ENCODE measurements around the gene BTBD9.

DNA sequence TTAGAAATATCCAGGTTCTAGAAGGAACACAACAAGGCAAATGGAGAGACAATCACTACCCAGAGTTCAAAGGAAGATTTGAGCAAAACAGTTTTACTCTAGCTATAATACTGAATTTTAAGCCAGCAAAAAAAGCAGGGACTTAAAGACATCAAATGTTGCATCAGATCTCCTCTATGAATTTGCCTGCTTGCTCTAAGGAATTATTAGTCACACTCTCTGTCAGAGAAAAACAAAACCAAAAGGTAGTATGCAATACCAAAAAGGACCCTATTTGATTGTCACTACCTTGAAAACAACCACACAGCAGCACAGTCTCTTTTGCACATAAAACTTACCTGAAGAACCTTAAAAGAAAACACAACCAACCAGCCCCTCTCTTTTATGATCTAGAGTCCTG, 46.3 kb downstream of the BTBD9 start:
- TF ChIP-seq, protein P1, sequence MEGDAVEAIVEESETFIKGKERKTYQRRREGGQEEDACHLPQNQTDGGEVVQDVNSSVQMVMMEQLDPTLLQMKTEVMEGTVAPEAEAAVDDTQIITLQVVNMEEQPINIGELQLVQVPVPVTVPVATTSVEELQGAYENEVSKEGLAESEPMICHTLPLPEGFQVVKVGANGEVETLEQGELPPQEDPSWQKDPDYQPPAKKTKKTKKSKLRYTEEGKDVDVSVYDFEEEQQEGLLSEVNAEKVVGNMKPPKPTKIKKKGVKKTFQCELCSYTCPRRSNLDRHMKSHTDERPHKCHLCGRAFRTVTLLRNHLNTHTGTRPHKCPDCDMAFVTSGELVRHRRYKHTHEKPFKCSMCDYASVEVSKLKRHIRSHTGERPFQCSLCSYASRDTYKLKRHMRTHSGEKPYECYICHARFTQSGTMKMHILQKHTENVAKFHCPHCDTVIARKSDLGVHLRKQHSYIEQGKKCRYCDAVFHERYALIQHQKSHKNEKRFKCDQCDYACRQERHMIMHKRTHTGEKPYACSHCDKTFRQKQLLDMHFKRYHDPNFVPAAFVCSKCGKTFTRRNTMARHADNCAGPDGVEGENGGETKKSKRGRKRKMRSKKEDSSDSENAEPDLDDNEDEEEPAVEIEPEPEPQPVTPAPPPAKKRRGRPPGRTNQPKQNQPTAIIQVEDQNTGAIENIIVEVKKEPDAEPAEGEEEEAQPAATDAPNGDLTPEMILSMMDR (IDR thresholded peaks at IDR 0.05) = no peak
- no peak for TF ChIP-seq POLR2AphosphoS5 (IDR thresholded peaks at IDR 0.05)
